GM19463 (cell line): ENCODE results near the gene OBP2A.

ENCODE experiments used
- ATAC-seq: cut with Tn5 transposase; IDR thresholded peaks from one replicate; pipeline ENCODE4 v1.9.1; 2021; ENCODE audit warnings: mild to moderate bottlenecking, moderate library complexity; ENCODE audit not compliant: unreplicated experiment

The OBP2A gene

GRCh38 chr9:135592331-135592590, 46.3 kb downstream of the OBP2A start:
- ATAC-seq: no peak

DNA sequence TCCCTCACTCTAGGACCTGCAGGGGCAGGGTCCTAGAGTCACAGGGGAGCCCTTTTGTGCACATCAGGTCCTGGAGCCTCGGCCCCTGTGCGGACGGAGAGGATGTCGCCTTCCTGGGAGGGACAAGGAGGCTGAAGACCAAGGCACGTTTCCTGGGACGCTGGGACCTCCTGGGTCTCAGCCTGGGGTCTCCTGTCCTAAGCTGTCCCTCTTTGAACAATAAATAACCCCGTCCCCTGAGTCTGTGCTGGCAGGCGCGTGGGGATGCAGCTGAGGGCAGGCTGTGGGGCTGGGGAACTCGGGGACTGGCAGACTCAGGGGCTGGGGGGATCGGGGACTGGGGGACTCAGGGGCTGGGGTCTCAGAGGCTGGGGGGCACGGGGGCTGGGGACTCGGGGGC, 46.7 kb downstream of the OBP2A start:
- no peak for ATAC-seq

DNA sequence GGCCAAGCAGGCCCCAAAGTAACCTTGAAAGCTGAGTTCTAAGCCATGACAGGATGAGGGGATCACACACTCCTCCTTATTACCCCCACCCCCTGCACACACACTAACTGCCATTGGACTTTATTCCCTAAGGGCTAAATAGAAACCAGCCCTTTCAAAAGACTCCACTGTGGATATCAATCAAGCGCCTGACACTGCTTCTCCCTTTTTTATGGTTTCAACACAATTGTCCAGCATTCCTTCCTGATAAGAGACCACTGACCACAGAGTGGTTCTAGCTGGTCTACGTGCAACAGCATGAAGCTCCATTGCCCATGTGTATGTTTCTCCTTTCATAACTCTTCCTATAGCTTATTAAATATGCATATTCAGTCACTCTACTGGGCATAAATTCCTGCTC, 50.3 kb downstream of the OBP2A start:
- ATAC-seq: no peak
